Activated naive CD4-positive, alpha-beta T cell (primary cell): ENCODE measurements around the gene SCAMP4.

Experiments used
- DNase-seq, 4 experiments: peaks; one replicate each; lab custom pipeline; 2025; lab: John Stamatoyannopoulos, UW

Gene SCAMP4, protein sequence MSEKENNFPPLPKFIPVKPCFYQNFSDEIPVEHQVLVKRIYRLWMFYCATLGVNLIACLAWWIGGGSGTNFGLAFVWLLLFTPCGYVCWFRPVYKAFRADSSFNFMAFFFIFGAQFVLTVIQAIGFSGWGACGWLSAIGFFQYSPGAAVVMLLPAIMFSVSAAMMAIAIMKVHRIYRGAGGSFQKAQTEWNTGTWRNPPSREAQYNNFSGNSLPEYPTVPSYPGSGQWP

GRCh38 chr19:1905110-1905862, at the start of gene SCAMP4, which contains the start of gene ADAT3:
TSS of gene SCAMP4 (plus strand) at chr19:1905399. CDS start at chr19:1915020, 9,621 bp downstream.
TSS of gene ADAT3 (plus strand) at chr19:1905399. CDS start at chr19:1912048, 6,649 bp downstream.
- peak; percentile 89 to 98 (median 95) for DNase-seq

DNA sequence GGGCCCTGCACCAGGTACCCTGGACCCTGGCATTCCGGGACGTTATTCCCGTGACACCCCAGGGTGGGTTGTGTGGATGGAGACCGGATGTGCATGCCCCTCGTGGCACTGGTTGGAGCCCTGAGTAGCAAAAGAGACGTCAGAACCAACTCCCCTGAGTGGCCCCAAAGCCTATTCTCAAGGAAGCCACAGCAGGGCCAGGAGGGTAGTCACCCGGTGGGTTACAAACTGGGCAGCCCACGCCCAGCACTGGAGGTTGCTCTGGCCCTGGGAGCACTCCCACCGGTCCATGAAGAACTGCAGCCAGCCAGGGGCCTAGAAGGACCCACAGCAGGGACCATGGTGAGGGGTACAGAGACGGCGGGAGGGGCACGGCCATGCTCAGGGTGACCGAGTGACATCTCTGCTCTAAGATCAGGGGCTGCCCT, 49.4 kb upstream of the SCAMP4 start:
- DNase-seq: no peak

- DNase-seq: no peak
Measured at GRCh38 chr19:1856345-1856697, 48.9 kb upstream of the SCAMP4 start.

- peak in 1 of 4 experiments; percentile 35 for DNase-seq
Measured at GRCh38 chr19:1856698-1857603, 48.2 kb upstream of the SCAMP4 start.

GRCh38 chr19:1857648-1858326, 47.4 kb upstream of the SCAMP4 start:
- DNase-seq: no peak

GRCh38 chr19:1858412-1859081, 46.7 kb upstream of the SCAMP4 start:
- no peak for DNase-seq

GRCh38 chr19:1859331-1859781, 45.8 kb upstream of the SCAMP4 start:
- no peak for DNase-seq

GRCh38 chr19:1860042-1860775, 45.0 kb upstream of the SCAMP4 start:
- DNase-seq: peak in 2 of 4 experiments; percentile 23 to 52

- DNase-seq: no peak
Measured at GRCh38 chr19:1860821-1861598, 44.2 kb upstream of the SCAMP4 start.

GRCh38 chr19:1861599-1862031, 43.6 kb upstream of the SCAMP4 start:
- no peak for DNase-seq

- no peak for DNase-seq
Measured at GRCh38 chr19:1862068-1862423, 43.2 kb upstream of the SCAMP4 start.

DNA sequence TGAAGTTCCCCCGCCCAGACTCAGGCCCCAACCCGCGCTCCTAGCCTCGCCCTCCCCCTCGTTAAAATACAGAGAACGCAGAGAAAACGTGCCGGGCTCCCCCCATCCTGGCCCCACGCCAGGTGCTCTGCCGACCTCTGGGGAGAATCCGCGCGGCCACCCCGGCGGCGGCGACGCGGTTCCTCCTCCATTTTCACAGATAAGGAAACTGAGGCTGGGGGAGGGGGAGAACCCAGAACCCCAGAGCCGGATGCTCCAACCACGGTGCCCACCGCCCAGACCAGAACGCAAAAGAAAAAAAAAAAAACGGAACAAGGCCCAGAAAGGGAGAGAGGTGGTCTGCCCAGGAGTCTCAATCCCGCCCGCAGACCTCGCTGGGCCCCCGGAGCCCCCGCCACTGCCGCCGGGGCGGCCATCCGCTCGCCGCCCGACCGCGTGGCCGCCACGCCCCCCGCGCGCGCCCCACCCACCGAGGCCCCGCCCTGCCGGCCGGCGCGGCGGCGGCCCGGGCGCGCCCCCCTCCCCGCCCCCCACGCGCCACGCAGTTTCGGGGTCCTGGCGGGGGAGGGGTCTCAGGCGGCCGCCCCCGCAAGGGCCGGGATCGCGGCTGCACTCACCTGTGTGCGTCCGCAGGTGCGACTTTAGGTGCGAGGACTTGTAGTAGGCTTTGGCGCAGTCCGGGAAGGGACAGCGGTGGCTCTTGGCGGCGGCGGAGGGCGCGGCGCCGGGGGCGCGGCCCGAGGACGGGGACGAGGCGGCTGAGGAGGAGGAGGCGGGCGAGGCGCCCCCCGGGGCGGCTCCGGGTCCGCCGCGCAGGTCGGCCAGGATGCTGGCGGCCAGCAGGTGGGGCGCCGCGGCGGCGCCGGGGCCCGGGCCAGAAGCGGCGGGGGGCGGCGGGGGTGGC, 42.5 kb upstream of the SCAMP4 start:
- DNase-seq: peak in 3 of 4 experiments; percentile 31 to 55 (median 44)

- no peak for DNase-seq
Measured at GRCh38 chr19:1863328-1863637, 41.9 kb upstream of the SCAMP4 start, which contains the start of gene KLF16. TSS of gene KLF16 (minus strand) at chr19:1863579. CDS start at chr19:1863497, 82 bp downstream.

GRCh38 chr19:1863638-1864479, 41.3 kb upstream of the SCAMP4 start:
- peak; percentile 83 to 95 (median 91) for DNase-seq

DNA sequence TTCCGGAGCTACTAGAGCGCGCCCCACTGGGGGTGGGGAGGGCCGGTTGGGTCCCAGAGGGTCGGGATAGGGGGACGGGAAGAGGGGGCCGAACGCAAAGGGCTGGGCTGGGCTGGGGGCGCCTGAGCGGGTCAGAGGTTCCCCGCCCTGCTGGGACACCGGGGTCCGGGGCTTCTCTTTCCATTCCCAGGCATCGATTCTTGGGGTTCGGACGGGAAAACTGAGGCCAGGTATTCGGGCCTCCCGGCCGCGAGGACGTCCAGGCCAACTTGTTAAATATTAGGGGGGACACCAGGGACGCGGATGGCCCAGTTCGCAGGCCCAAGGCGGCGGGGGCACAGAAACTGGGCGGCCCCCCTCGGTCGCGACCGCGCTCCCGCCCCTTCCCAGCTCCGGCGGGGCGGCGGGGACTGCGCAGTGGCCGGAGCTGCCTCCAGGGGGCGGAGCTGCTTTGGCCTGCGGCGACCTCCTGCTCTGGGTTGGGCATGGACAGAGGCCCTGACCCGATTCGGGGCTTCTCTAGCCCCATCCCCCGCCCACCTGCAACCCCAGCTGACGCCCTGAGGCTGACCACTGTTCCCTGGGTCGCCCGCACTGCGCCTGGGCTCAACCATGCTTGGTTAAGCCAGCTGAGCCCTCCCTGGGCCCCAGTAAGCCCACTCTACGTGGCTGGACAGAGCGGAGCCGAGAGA, 40.6 kb upstream of the SCAMP4 start:
- peak in 2 of 4 experiments; percentile 43 to 44 for DNase-seq

DNA sequence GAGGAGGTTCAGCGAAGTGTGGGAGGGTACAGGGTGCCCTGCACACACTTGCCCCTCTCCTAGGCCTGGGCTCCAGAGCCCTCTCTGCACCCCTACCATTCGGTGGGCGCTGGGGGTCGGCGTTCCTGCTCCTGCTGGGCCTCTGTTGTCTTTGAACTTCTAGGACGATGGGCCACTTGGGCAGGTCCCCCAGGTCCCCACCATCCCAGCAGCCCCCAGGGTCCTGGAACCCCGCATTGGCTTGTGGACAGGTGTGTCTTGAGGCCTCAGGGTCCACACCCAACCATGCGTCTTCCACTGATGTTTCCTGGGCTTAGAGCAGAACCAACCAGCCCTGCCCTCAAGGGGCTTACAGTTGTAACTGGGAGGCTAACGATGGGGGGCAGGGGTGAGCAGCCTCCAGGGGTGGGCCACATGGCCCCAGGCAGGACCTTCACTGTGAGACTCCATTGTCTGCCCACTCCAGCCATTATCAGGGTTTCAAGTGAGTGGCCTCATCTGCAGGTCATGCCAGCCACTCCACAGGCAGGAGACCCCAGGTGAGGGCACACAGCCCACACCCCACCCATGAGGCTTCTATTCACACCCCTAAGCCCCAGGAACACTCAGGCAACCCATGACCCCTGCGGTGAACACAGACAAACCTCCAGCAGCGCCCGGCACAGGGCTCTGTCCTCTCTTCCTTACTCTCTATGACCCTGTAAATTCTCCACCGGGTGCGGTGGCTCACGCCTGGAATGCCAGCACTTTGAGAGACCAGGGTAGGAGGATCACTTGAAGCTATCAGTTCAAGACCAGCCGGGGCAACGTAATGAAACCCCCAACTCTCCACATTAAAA, 39.8 kb upstream of the SCAMP4 start:
- DNase-seq: no peak
